Endothelial cell of umbilical vein (primary cell): Measurements from ENCODE around the gene DNAJC27.

Experiments used
- CTCF ChIP-seq, 2 donors: IDR thresholded peaks; 1 replicate in 1 of 2; 2 replicates in 1 of 2; pipeline ENCODE4 v1.5.1; 2011; ENCODE audit warnings: low read length in 2 of 2, mild to moderate bottlenecking in 2 of 2, moderate library complexity in 2 of 2, control low read depth in 1 of 2, inconsistent platforms in 1 of 2, low read depth in 1 of 2; ENCODE audit not compliant: insufficient read depth in 1 of 2; ENCODE audit errors: extremely low read depth in 1 of 2
- EZH2 ChIP-seq: IDR thresholded peaks from 2 replicates; pipeline ENCODE4 v1.6.1; 2012; ENCODE audit warnings: borderline replicate concordance, low read depth, mild to moderate bottlenecking, moderate library complexity, low read length, inconsistent platforms; ENCODE audit not compliant: severe bottlenecking
- POLR2A ChIP-seq: IDR thresholded peaks from 2 replicates; pipeline ENCODE4 v1.6.1; 2012; ENCODE audit warnings: low read depth, mild to moderate bottlenecking, control low read depth, low read length
- POLR2AphosphoS5 ChIP-seq: IDR thresholded peaks from 2 replicates; pipeline ENCODE4 v1.6.1; 2012; ENCODE audit warnings: low read depth, mild to moderate bottlenecking, control low read depth, low read length, moderate library complexity; ENCODE audit not compliant: insufficient read depth

GRCh38 chr2:24917086-24917485 lies 54.7 kb downstream of the DNAJC27 start:
- no peak for TF ChIP-seq EZH2
- no peak for TF ChIP-seq POLR2AphosphoS5
- no peak for TF ChIP-seq POLR2A
- no peak for TF ChIP-seq CTCF (IDR thresholded peaks at IDR 0.05; ENCODE audit: extremely low read depth in 1 of 2, insufficient read depth in 1 of 2, low read depth in 1 of 2, low read length in 2 of 2)
